GM18909 (cell line): ENCODE results near the gene SCAMP3.
"Not testable (repeated sequence)": the region's sequence is repeated elsewhere in the genome, so short reads cannot be mapped to it uniquely, and the experiment has no call there.

Source experiments
- ATAC-seq: cut with Tn5 transposase; IDR thresholded peaks from one replicate; pipeline ENCODE4 v1.9.1; 2021; ENCODE audit warnings: mild to moderate bottlenecking; ENCODE audit not compliant: unreplicated experiment, poor library complexity

SCAMP3 gene

DNA sequence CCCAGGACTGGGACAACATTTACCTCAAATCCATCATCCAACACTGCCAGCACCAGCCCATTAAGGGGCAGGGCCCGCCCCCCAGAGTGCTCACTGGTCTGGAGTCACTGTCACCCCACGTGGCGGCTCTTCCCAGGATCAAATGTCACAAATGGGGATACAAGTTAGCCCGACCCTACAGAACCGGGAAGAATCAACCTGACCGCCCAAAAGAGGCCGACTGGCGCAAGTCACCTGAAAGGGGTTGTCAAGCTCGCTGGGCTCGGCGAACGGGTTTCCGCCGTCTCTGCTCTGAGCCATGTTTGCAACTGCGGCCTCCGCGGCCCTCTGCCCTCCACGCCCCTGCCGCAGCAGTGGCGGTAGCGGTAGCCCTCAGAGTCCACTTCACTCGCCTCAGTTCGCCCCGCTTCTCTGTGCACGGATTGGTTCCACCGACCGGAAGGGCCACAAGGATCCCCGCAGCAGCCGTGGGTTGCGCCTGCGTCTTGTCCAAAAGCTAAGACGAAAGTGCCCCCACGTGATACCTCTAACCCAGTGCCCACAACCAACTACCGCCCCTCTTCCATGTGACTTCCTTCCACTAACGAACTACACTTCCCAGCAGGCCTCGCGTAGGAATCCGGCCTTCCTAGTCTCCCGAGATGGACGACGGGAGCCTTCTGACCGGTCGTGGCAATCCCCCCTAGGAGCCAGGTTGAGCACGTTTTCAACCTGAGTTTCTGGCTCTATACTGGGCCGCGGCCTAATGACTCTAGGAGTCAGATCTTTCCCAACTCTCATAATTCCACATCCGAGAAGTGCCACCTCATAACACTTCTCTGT lies at the start of gene SCAMP3:
Gene SCAMP3 (minus strand): TSS at position 509 of the 822 bp plus-strand sequence. CDS start 209 bp downstream, at position 300.
- ATAC-seq, result peak; percentile 86

DNA sequence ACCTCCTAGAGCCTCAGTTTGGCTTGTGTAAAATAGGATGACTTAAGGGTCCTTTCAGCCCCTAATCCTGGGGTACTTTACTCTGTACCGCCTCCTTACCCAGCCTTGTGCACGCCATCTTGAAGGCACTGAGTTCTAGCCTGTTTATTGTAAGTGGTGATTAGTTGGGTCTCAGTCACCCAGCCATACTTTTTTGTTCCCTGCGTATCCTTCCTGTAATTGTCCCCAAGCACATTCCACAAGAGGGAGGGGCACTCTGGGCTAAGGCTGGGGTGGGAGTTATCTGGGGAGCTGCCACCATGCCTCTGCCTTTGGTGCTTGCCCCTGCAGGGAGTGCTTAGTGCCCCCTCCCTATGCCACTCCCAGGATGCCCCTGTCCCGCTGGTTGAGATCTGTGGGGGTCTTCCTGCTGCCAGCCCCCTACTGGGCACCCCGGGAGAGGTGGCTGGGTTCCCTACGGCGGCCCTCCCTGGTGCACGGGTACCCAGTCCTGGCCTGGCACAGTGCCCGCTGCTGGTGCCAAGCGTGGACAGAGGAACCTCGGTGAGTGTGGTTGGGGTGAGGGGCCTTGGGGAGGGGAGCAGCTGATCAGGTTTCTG lies 47.4 kb upstream of the SCAMP3 start:
- no peak for ATAC-seq

DNA sequence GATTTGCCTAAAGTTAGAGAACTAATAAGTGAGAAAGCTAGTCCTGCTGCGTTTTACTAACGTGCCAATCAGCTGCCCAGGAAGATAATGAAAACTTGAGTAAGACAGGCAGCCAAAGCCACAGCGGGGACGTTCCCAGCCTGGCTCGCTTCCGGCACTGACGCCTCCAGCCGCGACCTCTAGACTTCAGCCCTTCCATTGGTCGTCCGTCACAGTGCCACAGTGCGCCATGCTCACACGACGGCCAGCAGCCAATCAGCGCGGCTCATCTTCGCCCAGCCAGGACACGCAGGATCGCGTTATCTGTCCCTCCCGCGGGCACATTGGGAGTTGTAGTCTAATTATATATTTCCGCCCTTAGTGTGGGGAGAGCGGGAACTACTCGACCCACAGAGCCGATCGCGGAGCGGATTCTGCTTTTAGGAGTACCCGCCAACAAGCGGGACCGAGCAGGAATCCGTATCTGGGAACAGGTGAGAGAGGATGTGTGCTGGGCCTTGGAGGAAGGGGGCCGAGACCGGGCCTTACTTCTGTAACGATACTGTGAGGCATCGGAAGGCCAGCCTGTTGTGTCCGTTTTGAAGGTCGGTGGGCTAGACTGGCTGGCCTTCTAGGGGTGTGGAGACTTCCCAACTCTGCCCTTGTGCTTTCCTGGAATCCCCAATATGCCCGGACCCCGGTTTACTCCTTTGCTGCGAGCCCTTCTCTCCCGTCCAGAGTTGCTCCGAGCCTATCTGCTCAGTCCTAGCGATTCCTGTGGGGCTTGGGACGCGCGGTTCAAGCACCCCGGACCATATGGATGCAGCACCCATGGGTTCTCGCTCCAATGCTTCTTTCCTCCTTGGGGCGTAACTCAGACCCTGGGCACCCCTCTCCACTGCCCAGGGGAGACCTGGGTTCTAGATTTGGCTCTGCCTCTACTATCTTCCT lies 46.6 kb upstream of the SCAMP3 start, which contains the start of gene FDPS:
Gene FDPS (plus strand): TSS at position 374 of the 930 bp plus-strand sequence. CDS start 924 bp downstream, outside the sequence.
- peak; percentile 95 for ATAC-seq

DNA sequence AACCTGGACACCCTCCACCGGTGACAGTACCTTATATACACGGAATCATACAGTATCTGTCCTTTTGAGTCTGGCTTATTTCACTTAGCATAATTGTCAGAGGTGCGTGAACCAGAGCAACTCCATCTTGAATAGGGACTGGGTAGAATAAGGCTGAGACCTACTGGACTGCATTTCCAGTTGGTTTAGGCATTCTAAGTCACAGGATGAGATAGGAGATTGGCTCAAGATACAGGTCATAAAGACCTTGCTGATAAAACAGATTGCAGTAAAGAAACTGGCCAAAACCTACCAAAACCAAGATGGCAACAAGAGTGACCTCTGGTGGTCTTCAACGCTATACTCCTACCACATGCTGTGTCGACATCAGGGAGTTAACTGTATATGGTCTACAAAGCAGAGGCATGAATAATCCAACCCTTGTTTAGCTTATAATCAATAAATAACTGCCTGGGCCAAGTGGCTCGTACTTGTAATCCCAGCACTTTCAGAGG lies 45.1 kb upstream of the SCAMP3 start:
- ATAC-seq, result no peak

DNA sequence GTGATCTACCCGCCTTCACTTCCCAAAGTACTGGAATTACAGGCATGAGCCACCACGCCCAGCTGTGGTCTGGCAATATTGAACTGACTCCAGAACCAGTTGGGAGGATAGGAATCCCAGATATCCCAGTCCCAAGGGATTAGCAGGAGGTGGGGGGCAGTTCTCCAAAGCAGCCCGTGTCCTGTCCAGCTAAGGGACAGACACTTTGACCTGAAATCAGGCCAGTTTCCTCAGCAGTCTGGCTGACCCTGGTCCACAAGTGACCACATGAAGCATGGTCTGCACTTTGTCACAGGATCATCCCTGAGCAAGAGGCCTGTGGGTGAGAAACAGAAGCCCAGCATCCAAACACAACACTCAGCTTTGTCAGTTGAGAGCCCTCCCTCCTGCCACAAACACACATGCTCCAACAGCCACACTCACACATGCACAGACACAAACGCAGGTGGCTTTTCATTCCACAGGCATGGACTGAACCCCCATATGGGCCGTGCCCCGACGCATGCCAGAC lies 43.8 kb upstream of the SCAMP3 start:
- no peak for ATAC-seq

DNA sequence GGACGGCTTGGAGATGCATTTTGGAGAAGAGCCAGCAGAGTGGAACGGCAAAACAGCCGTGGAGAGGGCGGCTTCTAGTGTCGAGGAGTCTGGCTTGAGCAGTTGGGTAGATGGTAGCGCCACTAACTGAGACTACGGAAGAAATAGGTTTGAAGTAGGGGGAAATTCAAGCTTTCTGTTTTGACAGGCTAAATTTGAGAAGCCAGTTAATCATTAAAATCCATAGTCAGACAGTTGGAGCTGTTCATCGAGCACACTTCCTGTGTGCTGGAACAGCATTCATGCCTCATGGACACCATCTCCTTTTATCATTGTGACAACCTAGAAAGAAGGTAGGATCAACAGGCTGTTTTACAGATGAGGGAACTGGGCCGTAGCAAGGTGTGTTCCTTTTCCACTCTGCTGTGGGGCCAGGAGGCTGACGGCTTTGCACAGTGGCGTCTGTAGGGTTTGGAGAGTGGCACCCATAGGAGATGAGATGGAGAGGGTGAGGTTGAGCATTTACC lies 42.5 kb upstream of the SCAMP3 start:
- no peak for ATAC-seq

DNA sequence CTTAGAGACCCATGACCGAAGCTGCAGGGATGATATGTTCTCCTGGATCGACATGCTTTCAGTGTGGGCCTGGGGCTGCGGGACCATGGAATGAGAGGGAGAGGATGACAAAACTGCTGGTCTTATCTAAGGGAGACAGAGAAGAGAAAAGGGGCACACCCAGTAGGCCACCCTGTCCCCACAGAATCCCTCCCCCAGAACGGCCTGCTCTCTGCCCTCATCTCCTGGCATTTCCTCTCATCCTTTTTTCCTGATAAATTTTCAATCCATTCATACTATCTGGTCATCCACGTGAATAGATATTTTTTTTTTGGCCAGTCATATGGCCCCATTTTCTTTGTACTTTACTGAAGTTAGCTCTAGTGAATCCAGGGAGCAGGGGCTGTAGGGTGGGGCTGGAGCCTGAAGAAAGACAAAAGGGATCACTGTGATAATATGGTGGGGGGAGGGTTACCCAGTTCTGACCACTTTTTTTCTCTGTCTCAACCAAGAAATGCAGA lies 39.2 kb upstream of the SCAMP3 start, which contains the start of gene PKLR:
Gene PKLR (minus strand): TSS at position 97 of the 500 bp plus-strand sequence. CDS start 43 bp downstream, at position 54.
- no peak for ATAC-seq

DNA sequence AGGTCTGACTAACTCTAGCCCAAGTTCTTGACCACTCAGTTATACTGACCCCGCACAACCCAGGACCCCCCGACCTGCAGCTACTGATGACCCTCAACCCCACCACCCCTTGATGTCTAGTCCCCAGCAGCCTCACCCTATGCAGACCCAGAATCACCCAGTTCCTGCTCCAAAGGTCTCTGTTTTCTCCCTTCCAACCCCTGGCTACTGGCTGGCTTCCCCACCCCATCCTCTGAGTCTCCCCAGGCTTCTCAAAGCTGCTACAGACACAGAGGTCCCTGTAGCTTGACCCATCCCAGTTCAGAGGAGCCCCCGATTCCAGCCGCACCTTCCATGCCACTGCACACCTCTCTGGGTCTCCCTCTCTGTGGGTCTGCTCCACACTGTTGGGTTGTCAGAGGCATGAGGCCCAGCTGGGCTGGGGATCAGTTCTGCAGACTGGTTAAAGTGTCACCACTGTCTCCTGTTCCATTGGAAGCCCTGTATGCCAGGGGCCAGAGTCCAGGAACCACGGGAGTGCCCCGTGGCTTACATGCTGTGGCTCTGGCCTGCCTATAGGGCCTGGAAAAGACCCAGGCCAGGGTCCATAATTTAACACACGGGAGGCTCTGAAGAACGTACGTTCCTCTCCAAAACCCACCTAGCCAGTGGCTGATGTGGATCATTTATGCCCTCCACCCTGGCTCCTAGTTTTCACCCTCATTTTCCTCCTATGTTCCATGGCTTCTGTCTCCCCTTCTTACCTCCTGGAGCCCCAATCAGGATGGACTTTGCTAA lies 38.6 kb upstream of the SCAMP3 start:
- ATAC-seq, result no peak

DNA sequence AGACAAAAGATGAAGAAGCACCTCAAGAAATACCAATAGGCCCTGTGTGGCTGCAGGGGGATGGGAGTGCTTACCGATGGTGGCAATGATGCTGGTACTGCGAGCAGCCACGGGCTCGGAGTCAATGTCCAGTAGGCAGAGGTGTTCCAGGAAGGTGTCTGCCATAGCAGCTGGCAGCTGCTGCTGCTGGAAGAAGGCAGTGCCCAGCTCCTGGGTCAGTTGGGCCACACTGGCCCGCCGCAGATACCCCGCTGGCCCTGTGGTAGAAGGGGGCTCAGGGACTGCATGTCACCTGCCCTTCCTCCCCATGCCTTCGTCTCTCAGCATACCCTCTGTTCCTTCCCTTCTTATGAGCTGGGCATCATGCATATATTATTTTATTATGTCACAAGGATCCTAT lies 37.9 kb upstream of the SCAMP3 start:
- ATAC-seq, result no peak

DNA sequence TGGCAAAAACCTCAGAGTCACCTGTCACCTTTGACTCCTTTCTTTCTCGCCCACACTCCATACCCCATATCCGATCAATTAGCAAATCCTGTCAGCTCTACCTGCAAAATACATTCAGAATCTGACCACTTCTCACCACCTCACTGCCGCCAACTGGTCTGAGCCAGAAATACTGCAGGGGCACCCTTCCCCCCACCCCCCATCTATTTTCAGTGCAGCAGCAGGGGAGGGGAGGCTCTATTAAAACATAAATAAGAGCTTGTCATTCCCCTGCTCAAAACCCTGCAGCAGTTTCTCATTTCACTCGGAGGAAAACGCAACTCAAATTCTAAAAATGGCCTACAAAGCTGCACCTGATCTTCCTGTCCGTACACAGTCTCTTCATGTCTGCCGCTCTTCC lies 35.2 kb upstream of the SCAMP3 start:
- no peak for ATAC-seq

DNA sequence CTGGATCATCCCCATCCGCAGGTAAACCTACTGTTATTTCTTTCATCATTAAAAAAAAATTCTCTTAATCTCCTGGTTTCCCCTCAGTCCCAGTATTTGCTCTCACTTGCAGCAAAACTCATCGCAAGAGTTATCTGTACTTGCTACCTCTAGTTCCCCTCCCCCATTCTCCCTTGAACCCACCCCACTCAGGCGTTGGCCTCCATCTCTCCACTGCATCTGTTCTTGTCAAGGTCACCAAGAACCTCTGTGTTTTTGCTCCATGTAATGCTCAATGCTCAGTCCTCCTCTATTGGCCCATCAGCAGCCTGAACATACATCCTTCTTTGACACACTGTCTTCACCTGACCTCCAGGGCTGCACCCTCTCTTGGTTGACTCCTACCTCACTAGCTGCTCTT lies 34.5 kb upstream of the SCAMP3 start:
- no peak for ATAC-seq

DNA sequence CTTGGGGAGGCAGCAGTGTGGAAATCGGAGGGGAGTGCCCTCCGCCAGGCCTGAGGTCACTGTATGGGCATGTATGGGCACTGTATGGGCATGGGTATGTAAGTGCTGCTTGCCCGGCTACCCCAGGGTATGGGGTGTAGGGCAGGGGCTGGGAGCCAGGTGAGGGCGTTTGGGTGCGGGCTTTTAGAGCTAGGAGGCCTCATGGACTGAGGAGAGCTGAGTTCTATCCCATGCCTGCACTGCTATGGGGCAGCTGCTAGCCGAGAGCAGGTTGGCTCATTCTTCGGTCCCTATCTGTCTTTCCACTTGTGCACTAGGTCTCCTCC lies 33.7 kb upstream of the SCAMP3 start:
- no peak for ATAC-seq

DNA sequence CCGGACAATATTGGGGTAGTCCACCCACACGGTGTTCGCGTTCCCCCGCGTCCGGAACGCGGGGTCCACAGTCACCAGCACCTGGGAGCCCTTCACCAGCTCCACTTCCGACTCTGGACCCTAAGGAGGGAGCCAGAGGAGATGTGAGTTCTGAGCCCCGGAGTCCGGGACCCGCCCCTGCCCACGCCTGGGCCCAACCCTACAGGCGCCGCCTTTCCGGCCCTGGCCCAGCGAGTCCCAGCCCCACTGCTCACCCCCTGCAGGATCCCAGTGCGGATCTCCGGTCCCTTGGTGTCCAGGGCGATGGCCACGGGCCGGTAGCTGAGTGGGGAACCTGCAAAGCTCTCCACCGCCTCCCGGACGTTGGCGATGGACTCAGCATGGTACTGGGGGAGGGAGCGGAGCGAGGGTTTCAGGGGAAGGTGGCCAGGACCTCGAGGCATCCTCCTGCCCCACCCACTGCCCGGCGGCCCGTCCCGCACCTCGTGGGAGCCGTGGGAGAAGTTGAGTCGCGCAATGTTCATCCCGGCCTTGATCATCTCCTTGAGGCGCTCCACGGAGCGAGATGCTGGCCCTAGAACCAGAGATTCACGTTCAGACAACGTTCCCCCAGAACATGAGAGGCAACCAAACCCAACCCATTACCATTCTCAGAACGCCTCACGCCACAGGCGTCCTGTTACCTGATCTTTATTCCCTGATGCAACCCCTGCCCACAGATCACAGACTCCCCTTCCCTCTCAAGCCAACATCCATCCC lies 33.2 kb upstream of the SCAMP3 start:
- ATAC-seq, result no peak

DNA sequence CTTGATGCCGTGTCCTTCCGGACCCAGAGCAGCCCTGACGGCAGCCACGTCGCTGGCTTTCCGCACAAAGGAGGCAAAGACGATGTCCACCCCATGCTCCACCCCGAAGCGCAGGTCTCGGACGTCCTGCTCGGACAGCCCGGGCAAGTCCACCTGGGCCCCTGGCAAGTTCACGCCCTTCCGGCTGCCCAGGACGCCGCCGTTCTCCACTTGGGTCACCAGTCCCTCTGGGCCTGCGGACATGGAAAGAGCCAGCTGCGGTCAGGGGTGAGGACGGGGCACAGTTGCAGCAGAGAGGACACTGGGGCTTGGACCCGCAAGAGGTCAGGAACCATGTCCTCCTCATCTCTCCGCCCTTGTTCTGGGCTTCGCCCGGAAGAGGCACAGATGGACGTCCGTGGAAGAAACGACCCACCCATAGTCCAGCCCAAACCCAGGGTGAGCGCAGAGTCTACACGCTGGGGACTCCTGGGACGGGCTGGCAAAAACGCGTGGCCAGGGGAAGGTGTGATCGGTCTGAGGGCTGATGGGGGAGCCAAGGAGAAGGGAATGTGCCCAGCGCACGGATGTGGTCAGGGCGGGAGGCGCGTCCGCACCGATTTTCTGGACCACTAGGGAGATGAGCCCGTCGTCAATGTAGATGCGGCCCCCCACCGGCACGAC lies 32.5 kb upstream of the SCAMP3 start:
- ATAC-seq, result no peak

DNA sequence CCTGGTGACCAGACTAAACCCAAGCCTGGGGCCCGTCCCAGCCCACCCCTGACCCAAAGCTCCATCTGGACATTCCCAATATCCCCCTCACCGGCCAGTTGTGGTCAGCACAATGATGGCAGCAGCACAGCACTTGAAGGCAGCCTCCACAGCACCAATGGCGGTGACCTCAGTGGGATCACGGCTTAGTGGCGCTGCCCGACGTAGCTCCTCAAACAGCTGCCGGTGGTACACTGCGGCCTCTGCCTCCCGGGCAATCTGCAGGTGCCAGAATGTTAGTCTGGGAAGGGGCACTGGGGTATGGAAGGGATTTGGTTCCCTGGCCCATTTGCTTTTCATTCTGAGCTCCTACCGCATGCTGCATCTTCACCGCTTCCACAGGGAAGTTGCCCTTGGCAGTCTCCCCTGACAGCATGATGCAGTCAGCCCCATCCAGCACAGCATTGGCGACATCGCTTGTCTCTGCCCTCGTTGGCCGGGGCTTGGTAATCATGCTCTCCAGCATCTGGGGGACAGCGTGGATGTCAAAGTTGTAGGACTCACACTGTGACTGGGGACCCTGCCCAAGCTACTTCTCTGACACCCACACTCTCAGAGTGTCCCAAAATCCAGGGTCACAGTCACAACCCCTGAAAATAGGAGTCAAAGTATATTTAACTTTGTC lies 31.1 kb upstream of the SCAMP3 start:
- ATAC-seq, result no peak

DNA sequence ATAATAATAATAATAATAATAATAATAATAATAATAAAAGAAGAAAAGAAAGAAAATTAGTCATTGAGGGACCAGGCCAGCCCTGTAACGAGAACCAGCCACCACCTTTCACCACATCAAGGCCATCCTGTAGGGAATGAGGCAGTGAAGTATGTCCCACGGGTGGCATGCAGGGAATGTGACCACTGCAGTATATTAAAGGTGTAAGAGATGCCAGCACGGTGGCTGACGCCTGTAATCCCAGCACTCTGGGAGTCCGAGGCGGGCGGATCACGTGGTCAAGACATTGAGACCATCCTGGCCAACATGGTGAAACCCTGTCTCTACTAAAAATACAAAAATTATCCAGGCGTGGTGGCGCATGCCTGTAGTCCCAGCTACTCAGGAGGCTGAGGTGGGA lies 28.8 kb upstream of the SCAMP3 start:
- ATAC-seq, result not testable (repeated sequence)

DNA sequence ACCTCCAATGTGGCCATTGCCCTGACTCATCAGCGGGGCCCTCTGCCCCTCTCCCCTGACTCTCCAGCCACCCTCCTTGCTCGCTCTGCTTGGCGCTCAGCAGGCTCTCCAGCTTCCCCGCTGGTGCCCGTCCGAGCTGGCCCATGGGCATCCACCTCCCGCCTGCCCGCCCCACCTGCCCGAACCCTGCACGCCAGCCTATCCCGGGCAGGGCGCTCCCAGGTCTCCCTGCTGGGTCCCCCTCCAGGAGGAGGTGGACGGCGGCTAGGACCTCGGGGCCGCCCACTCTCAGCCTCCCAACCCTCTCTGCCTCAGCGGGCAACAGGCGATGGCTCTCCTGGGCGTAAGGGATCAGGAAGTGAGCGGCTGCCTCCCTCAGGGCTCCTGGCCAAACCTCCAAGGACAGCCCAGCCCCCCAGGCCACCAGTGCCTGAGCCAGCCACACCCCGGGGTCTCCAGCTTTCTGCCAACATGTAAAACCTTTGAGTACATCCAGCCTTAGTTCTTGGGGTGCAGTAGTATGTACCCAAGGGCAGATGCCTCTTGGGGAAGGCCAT lies 25.9 kb upstream of the SCAMP3 start:
- ATAC-seq, result no peak
